Keratinocyte (primary cell): ENCODE data around the gene PPP2R5C.

ENCODE experiments used
- EZH2 ChIP-seq: IDR thresholded peaks from one replicate; pipeline ENCODE4 v1.6.1; 2012; ENCODE audit warnings: inconsistent platforms, mild to moderate bottlenecking, low read length, moderate library complexity
- TF ChIP-seq, protein P1 (sequence below), 3 experiments: IDR thresholded peaks in 1 of 3; conservative IDR thresholded peaks in 1 of 3; optimal IDR thresholded peaks in 1 of 3; 2 replicates in 2 of 3; 3 replicates in 1 of 3; pipeline versions ENCODE3 to v1.5.1; 2011; ENCODE audit warnings: low read length in 3 of 3, mild to moderate bottlenecking in 3 of 3, moderate library complexity in 2 of 3, control low read depth in 1 of 3, inconsistent platforms in 1 of 3; ENCODE audit not compliant: insufficient read depth in 2 of 3; ENCODE audit errors: extremely low read depth in 1 of 3

DNA sequence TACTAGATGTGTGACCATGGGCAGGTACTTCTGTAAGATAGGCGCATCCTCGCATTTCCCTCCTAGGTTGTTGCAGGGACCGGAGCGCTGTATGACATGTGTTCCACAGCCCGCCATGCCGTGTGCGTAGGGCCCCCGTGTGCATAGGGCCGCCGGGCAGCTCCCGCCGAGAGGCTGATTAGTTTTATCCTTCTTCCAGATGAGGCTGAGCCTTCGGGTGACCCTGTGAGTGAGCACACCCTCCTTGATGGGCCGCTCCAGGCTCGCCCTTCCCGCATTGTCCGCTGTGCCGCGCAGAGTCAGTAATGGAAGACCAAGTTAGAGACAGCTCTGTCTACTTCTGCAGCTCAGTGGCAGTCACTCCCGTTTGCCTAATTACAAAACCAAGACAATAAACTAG lies 130.0 kb downstream of the PPP2R5C start:
- TF ChIP-seq, protein P1, sequence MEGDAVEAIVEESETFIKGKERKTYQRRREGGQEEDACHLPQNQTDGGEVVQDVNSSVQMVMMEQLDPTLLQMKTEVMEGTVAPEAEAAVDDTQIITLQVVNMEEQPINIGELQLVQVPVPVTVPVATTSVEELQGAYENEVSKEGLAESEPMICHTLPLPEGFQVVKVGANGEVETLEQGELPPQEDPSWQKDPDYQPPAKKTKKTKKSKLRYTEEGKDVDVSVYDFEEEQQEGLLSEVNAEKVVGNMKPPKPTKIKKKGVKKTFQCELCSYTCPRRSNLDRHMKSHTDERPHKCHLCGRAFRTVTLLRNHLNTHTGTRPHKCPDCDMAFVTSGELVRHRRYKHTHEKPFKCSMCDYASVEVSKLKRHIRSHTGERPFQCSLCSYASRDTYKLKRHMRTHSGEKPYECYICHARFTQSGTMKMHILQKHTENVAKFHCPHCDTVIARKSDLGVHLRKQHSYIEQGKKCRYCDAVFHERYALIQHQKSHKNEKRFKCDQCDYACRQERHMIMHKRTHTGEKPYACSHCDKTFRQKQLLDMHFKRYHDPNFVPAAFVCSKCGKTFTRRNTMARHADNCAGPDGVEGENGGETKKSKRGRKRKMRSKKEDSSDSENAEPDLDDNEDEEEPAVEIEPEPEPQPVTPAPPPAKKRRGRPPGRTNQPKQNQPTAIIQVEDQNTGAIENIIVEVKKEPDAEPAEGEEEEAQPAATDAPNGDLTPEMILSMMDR (optimal IDR thresholded peaks at IDR 0.05 in 1 of 3, IDR thresholded peaks at IDR 0.05 in 1 of 3, conservative IDR thresholded peaks at IDR 0.05 in 1 of 3; ENCODE audit: extremely low read depth in 1 of 3, insufficient read depth in 2 of 3, low read length in 3 of 3) = no peak
- TF ChIP-seq EZH2 = no peak
